Epithelial cell of prostate (primary cell): ENCODE data around the gene EPHB1.
"Not testable (repeated sequence)": the region's sequence is repeated elsewhere in the genome, so short reads cannot be mapped to it uniquely, and the experiment has no call there.

ENCODE experiments used
- DNase-seq: peaks from one replicate; pipeline ENCODE4 v3.0.0-alpha.2; 2011; ENCODE audit warnings: low read depth, low spot score
- H3K27ac ChIP-seq: fragments of 450-650 bp; 2 replicates; pipeline ENCODE4 v1.5.1; 2017; ENCODE audit warnings: mild to moderate bottlenecking

Gene EPHB1

DNA sequence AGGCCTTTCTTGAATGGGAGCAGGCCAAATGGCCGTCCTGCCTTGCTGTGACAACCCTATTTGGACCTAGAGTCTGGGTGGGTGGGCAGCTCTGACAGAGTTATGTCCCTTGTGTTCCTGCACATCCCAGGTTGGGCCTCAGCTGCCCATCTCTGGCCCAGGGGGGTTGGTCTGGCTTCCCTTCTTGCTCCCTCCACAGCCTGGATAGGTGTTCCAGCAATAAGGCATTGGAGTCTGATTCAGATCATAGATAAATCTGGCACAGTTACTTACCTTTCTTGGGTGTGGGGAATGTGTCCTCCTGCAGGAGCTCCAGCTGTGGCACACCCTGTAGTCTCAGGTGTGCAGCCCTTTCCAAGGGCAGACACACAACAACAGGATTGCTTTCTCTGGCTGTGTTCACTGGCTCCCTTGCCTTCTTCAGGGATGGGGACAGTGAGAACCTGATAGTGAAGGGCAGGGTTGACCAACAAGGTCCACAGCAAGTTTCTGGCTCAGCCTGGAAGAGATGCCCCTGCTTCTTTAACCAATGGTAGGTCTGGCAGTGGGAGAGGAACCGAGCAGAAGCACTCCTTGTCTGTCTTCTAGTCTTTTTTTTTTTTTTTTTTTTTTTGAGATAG, 177.9 kb downstream of the EPHB1 start:
- no peak overlapping the region for H3K27ac ChIP-seq
- no peak for DNase-seq

DNA sequence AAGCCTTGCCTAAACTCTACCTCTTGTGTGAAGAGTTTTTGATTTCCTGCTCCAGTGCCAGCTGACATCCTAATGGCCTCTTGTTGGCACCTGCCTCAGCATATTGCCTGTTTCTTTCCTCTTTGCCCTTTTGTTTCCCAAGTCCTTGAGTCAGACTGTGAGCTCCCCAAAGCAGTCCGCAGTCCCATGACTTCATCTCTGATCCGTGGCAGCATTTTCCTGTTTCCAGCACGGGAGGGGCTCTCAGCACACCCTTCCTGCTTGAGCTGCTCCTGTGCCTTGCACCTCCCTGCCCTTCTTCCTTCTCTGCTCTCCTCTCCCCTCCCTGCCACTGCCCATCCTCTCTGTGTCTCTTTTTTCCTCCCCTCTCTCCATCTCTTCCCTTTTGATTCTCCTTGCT, 179.6 kb downstream of the EPHB1 start:
- H3K27ac ChIP-seq, result no peak overlapping the region
- DNase-seq, result no peak

GRCh38 chr3:134976948-134977347, 181.9 kb downstream of the EPHB1 start:
- DNase-seq, result no peak
- H3K27ac ChIP-seq, result no peak overlapping the region

DNA sequence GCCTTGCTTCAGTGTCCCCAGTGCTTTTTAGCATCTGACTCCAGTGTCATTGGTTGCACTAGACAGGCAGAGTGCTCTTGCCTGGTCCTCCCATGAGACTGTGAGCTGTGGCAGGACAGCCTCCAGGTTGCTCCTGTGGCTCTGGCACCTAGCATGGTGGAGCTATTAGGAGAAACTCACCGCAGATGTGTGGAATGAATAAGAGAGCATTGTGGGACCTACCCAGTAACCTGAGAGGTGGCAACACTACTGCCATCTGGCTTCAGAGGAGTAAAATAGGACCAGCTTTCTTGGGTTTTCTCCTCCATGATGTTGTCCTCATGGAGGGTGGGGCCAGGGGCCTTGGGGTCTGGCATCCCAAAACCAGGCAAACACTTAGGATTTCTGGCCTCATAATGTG, 183.6 kb downstream of the EPHB1 start:
- DNase-seq, result no peak
- no peak overlapping the region for H3K27ac ChIP-seq

GRCh38 chr3:134985864-134986715, 191.0 kb downstream of the EPHB1 start:
- no peak for DNase-seq
- no peak overlapping the region for H3K27ac ChIP-seq

DNA sequence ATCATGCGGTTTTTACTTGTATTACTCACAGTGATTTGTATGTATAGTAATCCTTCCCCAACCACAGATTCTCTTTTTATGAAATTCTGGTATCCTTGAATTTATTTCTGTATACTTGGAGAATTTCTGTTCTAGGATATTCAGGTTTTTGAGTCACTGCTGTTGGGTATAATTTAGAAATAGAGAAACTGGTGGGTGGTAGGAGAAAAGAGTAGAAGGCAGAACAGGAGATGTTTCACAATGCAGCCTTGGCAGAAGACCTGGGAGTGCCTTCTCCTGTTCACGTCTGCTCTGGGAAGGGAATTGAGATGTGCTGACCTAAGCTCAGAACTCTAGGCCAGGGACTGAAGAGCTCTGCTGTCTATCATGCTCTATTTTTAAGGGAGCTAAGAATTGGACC, 193.6 kb downstream of the EPHB1 start:
- no peak overlapping the region for H3K27ac ChIP-seq
- DNase-seq, result no peak

DNA sequence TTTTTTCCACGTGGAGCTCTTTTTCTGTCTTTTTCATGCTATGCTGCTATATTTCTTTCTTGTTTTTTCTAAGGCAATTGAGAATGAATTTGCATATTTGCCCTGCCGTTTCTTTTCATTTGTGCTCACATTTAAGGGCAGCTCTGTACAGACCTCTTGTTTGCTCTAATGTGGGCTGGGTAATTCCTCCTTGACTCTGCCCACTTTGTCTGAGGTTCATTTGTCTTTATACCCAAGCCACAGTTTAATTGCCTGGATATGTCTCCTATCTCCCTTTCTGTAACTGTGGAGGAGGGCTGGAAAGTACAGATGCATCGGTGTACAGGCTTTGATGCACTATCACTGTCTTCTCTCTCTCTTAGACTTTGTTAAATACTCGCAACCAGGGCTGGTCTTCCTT, 195.9 kb downstream of the EPHB1 start:
- no peak overlapping the region for H3K27ac ChIP-seq
- no peak for DNase-seq

- no peak for DNase-seq
- H3K27ac ChIP-seq, result no peak overlapping the region
Observed at GRCh38 chr3:134991472-134992010, 196.5 kb downstream of the EPHB1 start.

DNA sequence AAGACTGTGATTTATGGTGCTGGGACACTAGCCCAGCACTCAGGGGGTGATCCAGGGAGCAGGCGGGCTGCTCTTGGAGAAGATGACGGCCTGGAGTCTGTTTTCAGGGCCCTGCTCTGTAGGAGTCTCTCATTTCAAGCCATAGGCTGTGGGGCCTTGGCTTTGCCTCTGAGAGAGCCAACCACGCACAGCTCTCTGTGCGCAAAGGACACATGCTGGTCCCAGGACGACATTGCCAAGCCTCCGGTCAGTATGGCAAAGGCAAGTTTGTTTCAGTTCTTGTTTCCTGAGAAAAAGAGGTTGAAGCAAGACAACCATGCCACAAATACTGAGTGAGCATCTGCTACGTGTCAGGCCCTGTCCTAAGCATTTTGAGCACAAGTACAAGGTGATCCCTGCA, 197.1 kb downstream of the EPHB1 start:
- no peak overlapping the region for H3K27ac ChIP-seq
- no peak for DNase-seq

DNA sequence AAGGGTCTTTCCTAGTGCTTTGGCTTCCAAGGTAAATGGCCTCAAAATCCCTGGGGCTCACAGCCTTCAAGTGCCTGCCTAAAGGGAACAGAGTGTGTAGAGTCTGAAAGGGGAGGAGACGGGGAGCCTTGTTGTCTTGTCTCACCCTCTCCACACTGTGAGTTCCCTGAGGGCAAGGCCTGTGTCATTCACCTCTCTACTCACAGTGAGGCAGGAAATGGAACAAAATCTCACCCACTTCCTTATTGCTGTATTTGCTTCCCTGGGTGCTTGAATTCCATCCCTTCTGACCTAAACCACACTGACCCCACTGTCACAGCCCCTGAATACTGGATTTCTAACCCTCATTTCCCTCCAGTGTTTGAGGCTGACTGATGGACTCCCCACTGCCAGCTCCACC, 197.5 kb downstream of the EPHB1 start:
- no peak overlapping the region for H3K27ac ChIP-seq
- no peak for DNase-seq

DNA sequence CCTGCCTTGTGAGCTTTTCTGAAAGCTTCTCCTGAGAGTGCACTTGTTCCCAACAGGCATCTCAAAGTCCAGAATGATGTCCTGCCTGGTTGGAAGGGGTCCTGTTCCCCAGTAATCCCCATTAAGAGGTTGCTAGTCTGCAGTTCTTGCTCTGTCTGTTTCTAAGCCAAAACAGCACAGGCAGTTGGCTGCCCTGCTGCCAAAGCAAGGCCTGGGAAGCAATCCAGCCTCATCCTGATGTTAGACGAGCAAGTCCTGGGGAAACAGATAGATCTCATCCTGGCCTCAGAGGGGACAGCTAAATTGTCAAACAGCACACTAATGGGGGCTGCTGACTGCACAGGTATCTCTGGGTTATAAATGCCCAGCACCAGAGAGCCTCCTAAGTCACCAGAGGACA, 198.0 kb downstream of the EPHB1 start:
- DNase-seq, result no peak
- H3K27ac ChIP-seq, result no peak overlapping the region

DNA sequence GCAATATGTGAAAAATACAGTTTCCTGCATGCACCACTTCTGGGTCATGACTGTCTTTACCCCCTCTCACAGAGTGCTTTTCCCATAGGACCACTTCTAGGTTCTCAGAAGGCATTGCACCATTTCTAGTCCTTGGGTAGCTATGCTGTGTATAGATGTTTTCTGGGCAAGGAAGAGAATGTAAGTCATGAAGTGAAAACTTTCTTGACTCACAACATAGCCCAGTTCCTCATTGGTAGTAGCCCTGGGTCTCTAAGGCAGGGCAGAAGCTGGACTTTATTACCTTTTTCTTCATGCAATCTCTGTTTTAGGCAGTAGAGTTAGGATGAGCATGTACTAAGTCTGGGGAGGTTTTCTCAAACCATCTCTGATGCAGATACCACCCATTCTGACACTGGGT, 203.1 kb downstream of the EPHB1 start:
- no peak overlapping the region for H3K27ac ChIP-seq
- DNase-seq, result no peak

DNA sequence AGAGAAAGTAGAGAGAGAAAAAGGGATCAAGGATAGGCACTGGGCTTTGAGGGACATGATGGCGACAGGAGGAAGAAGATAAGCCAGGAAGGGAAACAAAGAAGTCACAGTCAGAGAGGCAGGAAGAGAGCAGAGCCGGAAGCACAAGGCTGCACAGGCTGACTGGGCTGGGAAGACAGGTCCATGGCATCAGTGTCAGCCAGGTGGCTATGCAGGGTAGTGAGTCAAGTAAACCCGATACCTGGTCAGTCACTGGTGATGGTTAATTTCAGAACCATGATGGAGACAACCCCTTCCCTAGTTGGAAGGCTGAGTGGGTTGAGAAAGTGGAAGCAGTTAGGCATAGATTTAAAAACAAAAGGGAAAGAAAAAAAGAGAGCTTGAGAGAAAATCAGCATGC, 203.8 kb downstream of the EPHB1 start:
- DNase-seq, result no peak
- no peak overlapping the region for H3K27ac ChIP-seq

DNA sequence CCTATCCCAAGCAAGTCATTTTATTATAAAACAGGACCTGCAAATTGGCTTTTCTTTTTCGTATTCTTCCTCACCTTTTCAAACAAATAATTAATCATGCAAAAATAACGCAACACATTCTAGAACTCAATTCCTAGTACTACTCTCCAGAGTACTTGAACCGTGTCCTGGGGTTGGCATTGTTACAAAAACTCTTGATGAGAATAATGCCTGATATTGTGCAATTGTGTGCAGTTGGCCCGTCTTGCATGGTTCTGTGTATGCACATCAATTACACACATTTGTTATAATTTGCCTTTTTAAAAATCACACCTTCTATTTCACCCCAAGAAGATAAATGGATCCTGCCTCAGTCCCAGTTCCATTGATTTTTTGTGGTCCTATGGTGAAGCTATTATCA, 205.4 kb downstream of the EPHB1 start:
- no peak for DNase-seq
- H3K27ac ChIP-seq, result no peak overlapping the region

GRCh38 chr3:135005616-135006015, 210.6 kb downstream of the EPHB1 start:
- not testable (repeated sequence) for DNase-seq, H3K27ac ChIP-seq

DNA sequence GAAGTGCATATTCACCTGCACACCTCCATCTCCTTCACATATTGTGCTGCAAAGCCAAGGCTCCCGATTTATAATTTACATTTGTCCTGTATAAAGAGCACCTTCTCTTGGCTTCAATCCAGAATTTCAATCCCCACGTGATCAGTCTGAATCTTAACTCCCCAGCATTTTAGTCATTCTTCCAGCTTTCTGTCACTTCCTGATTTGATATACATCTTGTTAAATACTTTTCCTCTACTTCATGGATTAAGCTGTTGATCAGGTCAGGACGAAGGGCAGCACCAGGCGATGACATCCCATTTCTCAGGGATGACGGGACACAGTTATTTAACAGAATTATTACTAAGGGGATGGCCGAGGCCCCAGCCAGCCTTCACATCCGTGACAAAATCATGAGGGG, 212.5 kb downstream of the EPHB1 start:
- H3K27ac ChIP-seq, result no peak overlapping the region
- no peak for DNase-seq

DNA sequence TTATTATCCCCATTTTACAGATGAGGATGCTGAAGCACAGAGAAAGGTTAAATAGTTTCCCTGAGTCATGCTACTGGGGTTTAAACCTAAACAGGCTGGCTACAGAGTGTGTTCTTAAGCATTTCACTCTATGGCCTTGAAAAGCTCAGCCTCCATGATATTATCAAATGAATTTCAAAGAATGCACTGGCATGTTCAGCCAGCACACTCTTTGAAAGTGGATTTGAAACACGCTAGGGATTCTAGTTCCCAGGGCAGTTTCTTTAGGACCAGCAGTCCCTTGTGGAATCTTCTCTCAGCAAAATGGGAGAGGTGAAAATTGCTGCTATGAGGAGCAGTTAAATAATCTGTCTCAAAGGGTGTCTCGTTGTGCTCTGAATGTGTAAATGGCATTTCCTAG, 213.3 kb downstream of the EPHB1 start:
- DNase-seq, result no peak
- no peak overlapping the region for H3K27ac ChIP-seq

DNA sequence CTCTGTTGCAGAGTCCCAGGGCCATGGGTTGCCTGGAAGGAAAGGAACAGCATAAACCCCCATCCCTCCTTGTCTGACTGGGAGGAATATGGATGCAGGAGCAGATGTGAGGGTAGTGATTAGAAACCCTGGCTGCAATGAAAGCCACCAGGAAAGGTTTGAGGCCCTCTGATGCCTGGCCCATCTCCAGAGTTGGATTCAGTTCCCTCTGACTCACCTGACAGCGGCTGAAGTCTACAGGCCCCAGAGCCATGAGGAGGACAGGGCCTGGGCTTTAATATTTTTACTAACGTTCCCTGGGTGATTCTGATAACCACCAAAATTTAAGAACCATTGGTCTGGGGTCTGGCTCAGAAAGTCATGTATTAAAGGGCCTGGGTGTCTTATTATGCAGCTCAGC, 214.0 kb downstream of the EPHB1 start:
- DNase-seq, result no peak
- no peak overlapping the region for H3K27ac ChIP-seq

DNA sequence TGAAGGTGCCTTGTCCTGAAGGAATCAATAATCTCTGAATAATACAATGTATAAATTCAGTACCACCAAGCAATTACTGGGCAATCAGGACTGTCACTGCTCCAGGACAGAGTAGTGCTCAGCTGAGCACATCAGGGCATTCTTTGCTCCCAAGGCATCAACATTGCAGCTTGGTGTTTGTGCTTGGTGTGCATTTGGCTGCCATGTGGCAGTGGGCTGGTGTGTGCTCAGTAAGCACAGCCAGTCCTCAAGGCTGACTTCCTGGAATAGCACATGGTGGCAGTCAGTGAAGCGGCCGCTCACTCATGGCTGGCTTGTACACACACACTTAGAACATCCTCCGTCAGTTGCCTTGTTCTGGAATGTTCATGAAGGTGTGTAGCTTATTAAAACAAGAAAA, 217.0 kb downstream of the EPHB1 start:
- DNase-seq, result no peak
- no peak overlapping the region for H3K27ac ChIP-seq

DNA sequence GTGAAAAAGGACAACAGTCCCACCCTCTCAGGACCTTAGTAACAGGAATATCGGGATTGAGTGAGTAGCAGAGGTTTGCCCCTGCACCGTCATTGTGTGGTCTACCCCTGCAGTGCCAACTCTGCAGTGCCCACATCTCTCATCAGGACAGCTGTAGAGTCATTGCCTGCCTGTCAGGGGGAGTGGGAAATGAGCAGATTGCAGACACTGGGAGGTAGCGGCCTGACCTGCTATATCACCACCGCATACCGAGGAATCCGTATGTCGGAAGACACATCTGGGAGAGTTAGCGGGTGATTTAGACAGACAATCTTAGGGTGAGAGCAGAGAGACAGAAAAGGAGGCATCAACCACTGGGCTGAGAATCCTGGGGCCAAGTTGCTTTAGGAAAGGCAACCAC, 218.1 kb downstream of the EPHB1 start:
- H3K27ac ChIP-seq, result no peak overlapping the region
- no peak for DNase-seq

- H3K27ac ChIP-seq, result no peak overlapping the region
- DNase-seq, result no peak
Observed at GRCh38 chr3:135014566-135014965, 219.5 kb downstream of the EPHB1 start.
